Common myeloid progenitor, CD34-positive (primary cell): ENCODE measurements around the gene DUSP1. TPM values are rescaled to one million over a fixed set of nuclear protein-coding genes. Genes with fewer than 3 reads are reported as not detected.

Experiments
- CTCF ChIA-PET: fragments of 350-600 bp; sonication (Branson Sonifier 250); formaldehyde crosslinking; loops from one replicate; lab custom pipeline; 2021; ENCODE audit warnings: antibody characterized with exemption; lab: Charles Lee
- POLR2A ChIA-PET: fragments of 350-600 bp; sonication (Branson Sonifier 250); formaldehyde crosslinking; loops from one replicate; lab custom pipeline; 2021; ENCODE audit warnings: antibody characterized with exemption; lab: Charles Lee
- DNase-seq, 3 donors: peaks; one replicate each; pipeline versions ENCODE4 v3.0.0 to v3.0.0-alpha.2; 2013
- H3K27ac ChIP-seq, 2 experiments: 1 replicate in 1 of 2; 2 replicates in 1 of 2; pipeline ENCODE4 v1.7.0; 2013; ENCODE audit warnings: inconsistent platforms in 2 of 2, low read length in 2 of 2, mild to moderate bottlenecking in 2 of 2, low read depth in 1 of 2, moderate library complexity in 1 of 2; ENCODE audit not compliant: severe bottlenecking in 2 of 2, insufficient read depth in 1 of 2, poor library complexity in 1 of 2
- H3K27me3 ChIP-seq, 5 experiments: replicated peaks in 2 of 5; 1 replicate in 3 of 5; 2 replicates in 2 of 5; pipeline versions ENCODE4 v1.6.1 to v1.7.0; 2013; ENCODE audit warnings: low read length in 4 of 5, mild to moderate bottlenecking in 2 of 5, moderate library complexity in 2 of 5, inconsistent platforms in 1 of 5; ENCODE audit not compliant: insufficient read depth in 5 of 5, control insufficient read depth in 4 of 5
- H3K36me3 ChIP-seq, 4 experiments: 1 replicate in 2 of 4; 2 replicates in 2 of 4; pipeline versions ENCODE4 v1.6.1 to v1.7.0; 2013; ENCODE audit warnings: low read length in 3 of 4, control low read depth in 1 of 4, mild to moderate bottlenecking in 1 of 4; ENCODE audit not compliant: control insufficient read depth in 4 of 4, insufficient read depth in 4 of 4
- H3K4me1 ChIP-seq, 4 experiments: 1 replicate in 3 of 4; 2 replicates in 1 of 4; pipeline versions ENCODE4 v1.6.1 to v1.7.1; 2013; ENCODE audit warnings: low read length in 3 of 4, mild to moderate bottlenecking in 3 of 4, control low read depth in 1 of 4, inconsistent platforms in 1 of 4, moderate library complexity in 1 of 4; ENCODE audit not compliant: control insufficient read depth in 4 of 4, insufficient read depth in 4 of 4; ENCODE audit errors: control extremely low read depth in 1 of 4
- H3K4me3 ChIP-seq, 7 experiments: 1 replicate in 4 of 7; 2 replicates in 3 of 7; pipeline versions ENCODE4 v1.5.1 to v1.7.0; 2013; ENCODE audit warnings: mild to moderate bottlenecking in 7 of 7, low read length in 6 of 7, moderate library complexity in 6 of 7, inconsistent platforms in 2 of 7, low read depth in 2 of 7, control low read depth in 1 of 7; ENCODE audit not compliant: insufficient read depth in 4 of 7, control insufficient read depth in 1 of 7; ENCODE audit errors: extremely low read depth in 1 of 7
- H3K9me3 ChIP-seq, 5 experiments: 1 replicate in 4 of 5; 2 replicates in 1 of 5; pipeline versions ENCODE4 v1.6.1 to v1.7.1; 2013; ENCODE audit warnings: low read length in 4 of 5, mild to moderate bottlenecking in 2 of 5, inconsistent platforms in 1 of 5, low read depth in 1 of 5, moderate library complexity in 1 of 5; ENCODE audit not compliant: control insufficient read depth in 4 of 5, insufficient read depth in 2 of 5; ENCODE audit errors: control extremely low read depth in 1 of 5
- WGBS: methylation state at CpG from one replicate; pipeline ENCODE4 v1.1.5; 2013; ENCODE audit not compliant: insufficient coverage; 5-methylcytosine and 5-hydroxymethylcytosine counted together
- polyA plus RNA-seq: library from polyadenylated mRNA; unstranded; fragments of 120-200 nt; gene quantifications from one replicate; pipeline ENCODE4 v1.2.1, GENCODE V29; 2013

Gene DUSP1
- polyA plus RNA-seq, result 687 TPM

- POLR2A ChIA-PET, result interaction anchor here (0.5 to 4.7 kb wide), 17 partner anchors 10 to 151 kb away, joined by 3 to 37 read pairs (median 9); no protein-coding TSS in a partner anchor
- WGBS, result 0% methylated on average over 71 of the region's 89 CpGs
- DNase-seq, result peak; percentile 95 to 98 (median 98)
Observed at GRCh38 chr5:172770675-172771438, at the start of gene DUSP1. Gene DUSP1, minus strand, starts transcription at chr5:172771195. Its CDS starts 243 bp downstream, at chr5:172770952.

GRCh38 chr5:172820046-172820767, 49.2 kb upstream of the DUSP1 start:
- no peak overlapping the region for H3K27ac ChIP-seq
- H3K4me1 ChIP-seq, result no peaks in the 10 kb centered on the region
- H3K27me3 ChIP-seq, result no peaks in the 10 kb centered on the region
- no peak for DNase-seq
- WGBS, result 71% methylated on average over 14 of the region's 16 CpGs
- ChIA-PET POLR2A (interaction anchor here (1.1 kb wide), 1 partner anchor 13 kb away, joined by 4 read pairs; no protein-coding TSS in a partner anchor), CTCF (interaction anchor here (1.8 kb wide), 1 partner anchor 10 kb away, joined by 5 read pairs; no protein-coding TSS in a partner anchor)
- H3K36me3 ChIP-seq, result no peaks in the 10 kb centered on the region
- H3K4me3 ChIP-seq, result no peak overlapping the region
- peaks cover 0 to 1% (median 0%) of the 10 kb centered on the region in 5 experiments for H3K9me3 ChIP-seq

More at GRCh38 chr5:172770675-172771438, at the start of gene DUSP1:
- H3K4me1 ChIP-seq, result peaks cover 17 to 81% (median 70%) of the 10 kb centered on the region in 4 experiments
- H3K9me3 ChIP-seq, result no peaks in the 10 kb centered on the region
- CTCF ChIA-PET, result interaction anchor here (0.6 to 8.1 kb wide), 12 partner anchors 17 to 905 kb away, joined by 3 to 66 read pairs (median 6); no protein-coding TSS in a partner anchor
- peaks cover 5 to 31% (median 22%) of the 10 kb centered on the region in 4 experiments for H3K36me3 ChIP-seq
- peak within 1 kb of the TSS; percentile 98 to 99 for H3K27ac ChIP-seq
- no peaks in the 10 kb centered on the region for H3K27me3 ChIP-seq
- peak within 1 kb of the TSS; percentile 86 to 99 (median 95) for H3K4me3 ChIP-seq

GRCh38 chr5:172819569-172819968, 48.6 kb upstream of the DUSP1 start:
- Histone ChIP-seq H3K27ac (no peak overlapping the region), H3K9me3 (no peaks in the 10 kb centered on the region), H3K36me3 (no peaks in the 10 kb centered on the region), H3K4me3 (no peak overlapping the region), H3K4me1 (no peaks in the 10 kb centered on the region), H3K27me3 (no peaks in the 10 kb centered on the region)
- ChIA-PET CTCF (no interaction called here), POLR2A (no interaction called here)
- 97% methylated on average over 3 of the region's 3 CpGs for WGBS
- DNase-seq, result no peak

- ChIA-PET POLR2A (no interaction called here), CTCF (no interaction called here)
- Histone ChIP-seq H3K36me3 (no peaks in the 10 kb centered on the region), H3K9me3 (no peaks in the 10 kb centered on the region), H3K4me3 (no peak overlapping the region), H3K4me1 (no peaks in the 10 kb centered on the region), H3K27me3 (no peaks in the 10 kb centered on the region), H3K27ac (no peak overlapping the region)
- DNase-seq, result no peak
- WGBS, result 100% methylated on average over 3 of the region's 3 CpGs
Observed at GRCh38 chr5:172818081-172818480, 47.1 kb upstream of the DUSP1 start.

GRCh38 chr5:172817664-172818063, 46.7 kb upstream of the DUSP1 start:
- 96% methylated on average over 4 of the region's 7 CpGs for WGBS
- no peaks in the 10 kb centered on the region for H3K4me1 ChIP-seq
- H3K27ac ChIP-seq, result no peak overlapping the region
- H3K9me3 ChIP-seq, result no peaks in the 10 kb centered on the region
- H3K36me3 ChIP-seq, result no peaks in the 10 kb centered on the region
- H3K27me3 ChIP-seq, result no peaks in the 10 kb centered on the region
- no peak overlapping the region for H3K4me3 ChIP-seq
- POLR2A ChIA-PET, result no interaction called here
- CTCF ChIA-PET, result no interaction called here
- no peak for DNase-seq

GRCh38 chr5:172816925-172817562, 46.0 kb upstream of the DUSP1 start:
- CTCF ChIA-PET, result no interaction called here
- H3K4me3 ChIP-seq, result no peak overlapping the region
- no peak for DNase-seq

More at GRCh38 chr5:172816925-172817562, 46.0 kb upstream of the DUSP1 start:
- Histone ChIP-seq H3K36me3 (no peaks in the 10 kb centered on the region), H3K9me3 (no peaks in the 10 kb centered on the region), H3K4me1 (no peaks in the 10 kb centered on the region), H3K27me3 (no peaks in the 10 kb centered on the region), H3K27ac (no peak overlapping the region)
- POLR2A ChIA-PET, result no interaction called here
- 92% methylated on average over 2 of the region's 5 CpGs for WGBS
